ENCODE results near the gene SHC1.

The SHC1 gene

GRCh38 chr1:154957091-154957657 lies 13.4 kb downstream of the SHC1 start:
- H3K4me3 ChIP-seq (ENCODE audit: low read depth, low read length) = no peak overlapping the region
- no peak for TF ChIP-seq CTCF (IDR thresholded peaks at IDR 0.05; ENCODE audit: low read depth, low read length, missing control alignments)
- DNase-seq (ENCODE audit: low read depth) = no peak

- no peak overlapping the region; the same call in none of the 2 replicates for H3K4me3 ChIP-seq (ENCODE audit: low read depth, low read length)
- TF ChIP-seq CTCF (IDR thresholded peaks at IDR 0.05; ENCODE audit: low read depth, low read length, missing control alignments) = no peak
- DNase-seq (ENCODE audit: low read depth) = no peak
These were observed 14.0 kb downstream of the SHC1 start for GRCh38 chr1:154956544-154956941.

- peak; percentile 79 for DNase-seq (ENCODE audit: low read depth)
- TF ChIP-seq CTCF (IDR thresholded peaks at IDR 0.05; ENCODE audit: low read depth, low read length, missing control alignments) = peak; percentile 12
- peak within 1 kb of the TSS; percentile 74 for H3K4me3 ChIP-seq (ENCODE audit: low read depth, low read length)
These were observed 14.6 kb downstream of the SHC1 start, which contains the start of gene PBXIP1 for GRCh38 chr1:154955718-154956543. Gene PBXIP1 (minus strand): TSS chr1:154956099. CDS start chr1:154953721, 2,378 bp downstream.

- DNase-seq (ENCODE audit: low read depth) = no peak
- TF ChIP-seq CTCF (IDR thresholded peaks at IDR 0.05; ENCODE audit: low read depth, low read length, missing control alignments) = no peak
- peak overlapping the region; percentile 74 for H3K4me3 ChIP-seq (ENCODE audit: low read depth, low read length)
These were observed 15.4 kb downstream of the SHC1 start for GRCh38 chr1:154955039-154955717.

- no peak for TF ChIP-seq CTCF (IDR thresholded peaks at IDR 0.05; ENCODE audit: low read depth, low read length, missing control alignments)
- H3K4me3 ChIP-seq (ENCODE audit: low read depth, low read length) = no peak overlapping the region; the same call in 1 of the 2 replicates
- DNase-seq (ENCODE audit: low read depth) = no peak
These were observed 16.0 kb downstream of the SHC1 start for GRCh38 chr1:154954541-154954940.

- TF ChIP-seq CTCF (IDR thresholded peaks at IDR 0.05; ENCODE audit: low read depth, low read length, missing control alignments) = no peak
- no peak overlapping the region for H3K4me3 ChIP-seq (ENCODE audit: low read depth, low read length)
These were observed 16.9 kb downstream of the SHC1 start for GRCh38 chr1:154953611-154954038.

More at GRCh38 chr1:154953611-154954038, 16.9 kb downstream of the SHC1 start:
- DNase-seq (ENCODE audit: low read depth) = no peak
